Calu3 (cell line): ENCODE measurements around the gene RPN2. TPM values are rescaled to one million over a fixed set of nuclear protein-coding genes. Genes with fewer than 3 reads are reported as not detected.

Source experiments
- BruUV-seq: library from RNA; stranded (reverse); fragments of 400-500 nt; replicated peaks from 2 replicates; lab custom pipeline; 2021; lab: Mats Ljungman, UMichigan
- CTCF ChIA-PET: fragments of 300-600 bp; sonication (Branson Sonifier 250); formaldehyde crosslinking; loops from one replicate; lab custom pipeline; 2022; ENCODE audit warnings: antibody characterized with exemption; lab: Charles Lee
- DNase-seq: peaks from one replicate; pipeline ENCODE4 v3.0.0; 2022
- H3K27ac Mint-ChIP-seq: one replicate; pipeline ENCODE4 v1.8.0; 2022; ENCODE audit warnings: mixed read lengths; ENCODE audit not compliant: unreplicated experiment
- H3K27me3 Mint-ChIP-seq: one replicate; pipeline ENCODE4 v1.8.0; 2022; ENCODE audit warnings: mixed read lengths; ENCODE audit not compliant: unreplicated experiment
- H3K36me3 Mint-ChIP-seq: one replicate; pipeline ENCODE4 v1.8.0; 2022; ENCODE audit warnings: mild to moderate bottlenecking, moderate library complexity, mixed read lengths; ENCODE audit not compliant: insufficient read depth, unreplicated experiment
- H3K4me1 Mint-ChIP-seq: one replicate; pipeline ENCODE4 v1.8.0; 2022; ENCODE audit warnings: mild to moderate bottlenecking, low read depth, mixed read lengths; ENCODE audit not compliant: unreplicated experiment
- H3K4me3 Mint-ChIP-seq: one replicate; pipeline ENCODE4 v1.8.0; 2022; ENCODE audit warnings: mild to moderate bottlenecking, low read depth, moderate library complexity, mixed read lengths; ENCODE audit not compliant: unreplicated experiment
- H3K9me3 Mint-ChIP-seq: one replicate; pipeline ENCODE4 v1.8.0; 2022; ENCODE audit warnings: low read depth, mixed read lengths; ENCODE audit not compliant: unreplicated experiment
- intact Hi-C: fragments of 100-400 bp; cut with micrococcal nuclease; formaldehyde crosslinking; loops from one replicate; pipeline ENCODE4 v1.10.0; 2022; ENCODE audit not compliant: unreplicated experiment
- total RNA-seq: library from RNA; stranded (reverse); gene quantifications from 2 replicates; pipeline ENCODE4 v1.2.3, GENCODE V29; 2022
- TF ChIP-seq, protein P1 (sequence below): fragments of 200-600 bp; IDR thresholded peaks from one replicate; pipeline ENCODE4 v1.8.0; 2022; ENCODE audit warnings: antibody characterized with exemption; ENCODE audit not compliant: unreplicated experiment

Gene RPN2
- total RNA-seq, 1 experiment from 2014 or later, result 522 TPM

DNA sequence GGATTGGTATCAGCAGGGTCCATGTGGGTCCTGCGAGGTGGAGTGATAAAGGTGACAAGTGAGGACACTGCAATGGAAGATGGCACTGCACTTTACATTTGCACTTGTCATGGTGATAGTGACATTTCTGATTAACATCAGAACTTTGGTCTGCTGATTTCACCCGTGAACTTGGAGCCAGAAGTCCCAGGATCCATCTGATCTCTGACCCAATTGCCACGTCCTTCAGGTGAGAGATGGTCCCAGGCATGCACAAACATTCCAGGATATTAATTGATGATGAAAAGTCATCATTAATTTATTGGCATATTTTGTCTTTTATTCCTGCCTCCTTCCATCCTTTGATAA, 92.3 kb downstream of the RPN2 start:
- intact Hi-C loops, result no loop called here
- BruUV-seq, result no TSS peak
- CTCF ChIA-PET, result interaction anchor here (1.3 to 3.2 kb wide), 2 partner anchors 141 to 264 kb away, joined by 3 to 18 read pairs; no protein-coding TSS in a partner anchor
- Mint-ChIP-seq H3K4me3 (no peak overlapping the region), H3K4me1 (peaks cover 11% of the 10 kb centered on the region), H3K36me3 (no peaks in the 10 kb centered on the region), H3K27ac (no peak overlapping the region), H3K27me3 (peaks cover 16% of the 10 kb centered on the region), H3K9me3 (no peaks in the 10 kb centered on the region)
- DNase-seq, result no peak
- TF ChIP-seq, protein P1, sequence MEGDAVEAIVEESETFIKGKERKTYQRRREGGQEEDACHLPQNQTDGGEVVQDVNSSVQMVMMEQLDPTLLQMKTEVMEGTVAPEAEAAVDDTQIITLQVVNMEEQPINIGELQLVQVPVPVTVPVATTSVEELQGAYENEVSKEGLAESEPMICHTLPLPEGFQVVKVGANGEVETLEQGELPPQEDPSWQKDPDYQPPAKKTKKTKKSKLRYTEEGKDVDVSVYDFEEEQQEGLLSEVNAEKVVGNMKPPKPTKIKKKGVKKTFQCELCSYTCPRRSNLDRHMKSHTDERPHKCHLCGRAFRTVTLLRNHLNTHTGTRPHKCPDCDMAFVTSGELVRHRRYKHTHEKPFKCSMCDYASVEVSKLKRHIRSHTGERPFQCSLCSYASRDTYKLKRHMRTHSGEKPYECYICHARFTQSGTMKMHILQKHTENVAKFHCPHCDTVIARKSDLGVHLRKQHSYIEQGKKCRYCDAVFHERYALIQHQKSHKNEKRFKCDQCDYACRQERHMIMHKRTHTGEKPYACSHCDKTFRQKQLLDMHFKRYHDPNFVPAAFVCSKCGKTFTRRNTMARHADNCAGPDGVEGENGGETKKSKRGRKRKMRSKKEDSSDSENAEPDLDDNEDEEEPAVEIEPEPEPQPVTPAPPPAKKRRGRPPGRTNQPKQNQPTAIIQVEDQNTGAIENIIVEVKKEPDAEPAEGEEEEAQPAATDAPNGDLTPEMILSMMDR, result no peak

DNA sequence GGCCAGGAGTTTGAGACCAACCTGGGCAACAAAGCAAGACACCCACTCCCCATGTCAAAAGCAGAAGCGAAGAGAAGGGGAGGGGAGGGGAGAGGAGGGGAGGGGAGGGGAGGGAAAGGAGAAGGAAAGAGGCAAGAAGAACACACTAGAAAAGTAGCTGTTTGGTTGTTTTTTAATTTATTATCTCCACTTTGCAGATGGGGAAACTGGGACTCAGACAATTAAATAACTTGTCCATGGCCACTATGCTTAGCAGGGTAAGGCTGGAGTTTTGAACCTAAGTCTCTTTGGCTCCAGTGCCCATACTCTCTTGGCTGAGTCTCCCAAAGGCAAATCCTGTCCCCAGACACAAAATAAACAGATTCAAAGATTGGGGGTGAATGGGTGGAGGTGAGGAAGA, 94.9 kb downstream of the RPN2 start:
- TF ChIP-seq, protein P1, result no peak
- DNase-seq, result no peak
- no peaks in the 10 kb centered on the region for H3K36me3 Mint-ChIP-seq
- CTCF ChIA-PET, result no interaction called here
- peaks cover 11% of the 10 kb centered on the region for H3K4me1 Mint-ChIP-seq
- no peak overlapping the region for H3K4me3 Mint-ChIP-seq
- no peak overlapping the region for H3K27ac Mint-ChIP-seq
- intact Hi-C loops, result no loop called here
- BruUV-seq, result no TSS peak
- H3K27me3 Mint-ChIP-seq, result no peaks in the 10 kb centered on the region
- H3K9me3 Mint-ChIP-seq, result no peaks in the 10 kb centered on the region

DNA sequence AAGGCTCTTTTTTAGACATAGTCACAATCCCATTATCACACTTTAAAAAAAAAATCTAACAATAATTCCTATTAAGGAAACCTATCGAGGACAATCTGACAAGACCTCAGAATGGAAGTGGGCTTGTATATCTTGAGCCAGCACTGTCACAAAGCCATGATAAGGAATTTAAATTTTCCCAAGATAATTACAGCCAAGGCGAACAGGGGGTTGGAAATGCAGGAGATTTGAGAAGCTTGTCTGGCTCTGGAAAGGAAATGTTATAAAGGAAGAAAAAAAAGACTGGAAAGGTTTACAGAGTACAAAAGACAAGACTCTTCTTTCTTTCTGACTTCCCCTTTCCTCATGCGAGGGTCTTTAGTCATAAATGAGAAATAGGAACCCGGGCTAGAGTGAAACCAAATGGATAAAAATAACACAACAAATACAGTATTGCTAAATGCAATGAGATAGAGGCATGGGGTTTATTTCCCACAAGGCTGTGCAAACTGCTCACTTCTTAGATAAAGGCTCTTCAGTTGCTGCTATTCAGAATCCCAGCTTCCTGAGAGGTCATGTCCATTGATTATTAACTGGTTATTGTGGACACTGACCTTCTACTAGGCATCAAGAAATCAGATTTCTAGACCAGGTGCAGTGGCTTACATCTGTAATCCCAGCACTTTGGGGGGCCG, 95.9 kb downstream of the RPN2 start:
- intact Hi-C loops, result no loop called here
- DNase-seq, result no peak
- CTCF ChIA-PET, result interaction anchor here (0.7 kb wide), 1 partner anchor 37 kb away, joined by 3 read pairs; no protein-coding TSS in a partner anchor
- H3K9me3 Mint-ChIP-seq, result no peaks in the 10 kb centered on the region
- no peaks in the 10 kb centered on the region for H3K27me3 Mint-ChIP-seq
- H3K4me1 Mint-ChIP-seq, result peaks cover 11% of the 10 kb centered on the region
- TF ChIP-seq, protein P1, result no peak
- no peak overlapping the region for H3K27ac Mint-ChIP-seq
- no peaks in the 10 kb centered on the region for H3K36me3 Mint-ChIP-seq
- no TSS peak for BruUV-seq
- no peak overlapping the region for H3K4me3 Mint-ChIP-seq

DNA sequence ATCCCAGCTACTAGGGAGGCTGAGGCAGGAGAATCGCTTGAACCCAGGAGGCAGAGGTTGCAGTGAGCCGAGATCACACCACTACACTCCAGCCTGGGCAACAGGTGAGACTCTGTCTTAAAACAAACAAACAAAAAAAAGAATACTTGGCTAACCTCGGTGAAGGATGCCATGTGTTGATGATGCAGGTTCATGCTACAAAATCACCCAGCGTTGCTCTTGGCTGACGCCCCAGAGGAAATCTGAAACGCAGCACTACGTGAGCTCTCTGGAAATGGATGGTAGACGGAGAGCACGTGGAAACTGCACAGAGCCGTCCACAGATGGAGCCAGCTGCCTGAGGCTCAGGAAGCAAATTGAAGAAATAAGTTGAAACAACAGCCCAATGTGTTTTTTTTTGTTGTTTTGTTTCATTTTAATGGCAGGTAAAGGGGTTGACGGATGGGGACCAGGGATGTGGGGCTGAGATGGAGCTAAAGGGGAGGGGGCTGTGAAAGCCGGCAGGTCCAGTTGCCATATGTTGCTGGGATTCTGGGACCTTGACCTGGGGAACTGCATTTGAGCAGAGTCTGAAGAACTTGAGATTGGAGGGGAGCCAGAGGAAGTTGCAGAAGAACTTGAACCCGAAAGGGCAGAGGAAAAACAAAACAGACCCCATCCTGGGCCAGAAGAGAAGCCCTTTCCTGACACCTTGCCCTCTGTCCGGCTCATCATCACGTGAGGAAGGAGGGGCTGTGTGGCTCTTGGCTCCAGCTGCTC, 97.5 kb downstream of the RPN2 start:
- Mint-ChIP-seq H3K4me1 (peaks cover 11% of the 10 kb centered on the region), H3K27me3 (no peaks in the 10 kb centered on the region), H3K27ac (no peak overlapping the region), H3K36me3 (no peaks in the 10 kb centered on the region), H3K9me3 (no peaks in the 10 kb centered on the region), H3K4me3 (no peak overlapping the region)
- peak; percentile 48 for DNase-seq
- CTCF ChIA-PET, result interaction anchor here (0.7 to 1.6 kb wide), 11 partner anchors 8 to 259 kb away, joined by 3 to 9 read pairs (median 3); partner anchors contain the start of gene MANBAL
- TF ChIP-seq, protein P1, result no peak
- BruUV-seq, result no TSS peak
- intact Hi-C loops, result no loop called here
